CD14-positive monocyte (primary cell): ENCODE data around the gene TMEM151B. TPM values are rescaled to one million over a fixed set of nuclear protein-coding genes. Genes with fewer than 3 reads are reported as not detected.

Source experiments
- DNase-seq, 3 donors: peaks; one replicate each; pipeline ENCODE4 v3.0.0-alpha.2; 2011 to 2022
- H2AFZ ChIP-seq: 2 replicates; pipeline ENCODE4 v1.6.0; 2012; ENCODE audit warnings: mild to moderate bottlenecking, low read depth, low read length, inconsistent platforms; ENCODE audit not compliant: insufficient read depth, poor library complexity, severe bottlenecking
- H3K27ac ChIP-seq, 2 donors: 1 replicate in 1 of 2; 2 replicates in 1 of 2; pipeline ENCODE4 v1.5.1; 2012 to 2013; ENCODE audit warnings: low read length in 2 of 2, control low read depth in 1 of 2, inconsistent platforms in 1 of 2, low read depth in 1 of 2, mild to moderate bottlenecking in 1 of 2
- H3K27me3 ChIP-seq, 2 donors: one replicate each; pipeline versions ENCODE4 v1.6.0 to v1.6.1; 2011 to 2013; ENCODE audit warnings: low read length in 2 of 2; ENCODE audit not compliant: control insufficient read depth in 2 of 2, insufficient read depth in 2 of 2
- H3K36me3 ChIP-seq, 2 donors: replicated peaks in 1 of 2; 1 replicate in 1 of 2; 2 replicates in 1 of 2; pipeline versions ENCODE4 v1.5.1 to v1.6.1; 2012 to 2013; ENCODE audit warnings: low read length in 2 of 2, control low read depth in 1 of 2, inconsistent platforms in 1 of 2, mild to moderate bottlenecking in 1 of 2; ENCODE audit not compliant: insufficient read depth in 2 of 2, control insufficient read depth in 1 of 2
- H3K4me1 ChIP-seq, 2 donors: 1 replicate in 1 of 2; 2 replicates in 1 of 2; pipeline versions ENCODE4 v1.5.1 to v1.6.1; 2012 to 2013; ENCODE audit warnings: low read length in 2 of 2, control low read depth in 1 of 2, inconsistent platforms in 1 of 2, mild to moderate bottlenecking in 1 of 2, moderate library complexity in 1 of 2; ENCODE audit not compliant: insufficient read depth in 2 of 2, control insufficient read depth in 1 of 2
- H3K4me2 ChIP-seq: replicated peaks from 2 replicates; pipeline ENCODE3; 2012; ENCODE audit warnings: low read length, moderate library complexity, mild to moderate bottlenecking; ENCODE audit not compliant: poor library complexity, severe bottlenecking; ENCODE audit errors: extremely low read depth
- H3K4me3 ChIP-seq, 3 experiments: fragments of 200-600 bp in 1 of 3; sonication (generic) in 1 of 3; replicated peaks in 1 of 3; 1 replicate in 2 of 3; 2 replicates in 1 of 3; pipeline ENCODE4 v1.5.1; 2011 to 2013; ENCODE audit warnings: low read length in 3 of 3, mild to moderate bottlenecking in 3 of 3, control low read depth in 2 of 3, low read depth in 2 of 3, inconsistent platforms in 1 of 3, moderate library complexity in 1 of 3
- H3K79me2 ChIP-seq: 2 replicates; pipeline ENCODE4 v1.6.0; 2012; ENCODE audit warnings: mild to moderate bottlenecking, control low read depth, inconsistent platforms, low read length, moderate library complexity; ENCODE audit not compliant: insufficient read depth
- H3K9ac ChIP-seq: 2 replicates; pipeline ENCODE4 v1.6.0; 2017; ENCODE audit warnings: low read length, mild to moderate bottlenecking; ENCODE audit not compliant: insufficient read depth, poor library complexity, severe bottlenecking
- H3K9me3 ChIP-seq, 2 donors: replicated peaks in 1 of 2; 1 replicate in 1 of 2; 2 replicates in 1 of 2; pipeline versions ENCODE4 v1.5.1 to v1.6.1; 2012 to 2013; ENCODE audit warnings: low read length in 2 of 2, control low read depth in 1 of 2; ENCODE audit not compliant: control insufficient read depth in 1 of 2, insufficient read depth in 1 of 2
- H4K20me1 ChIP-seq: 2 replicates; pipeline ENCODE4 v1.6.0; 2012; ENCODE audit warnings: mild to moderate bottlenecking, low read length, control low read depth, moderate library complexity; ENCODE audit not compliant: insufficient read depth
- H3K27ac Mint-ChIP-seq, 7 donors: one replicate each; pipeline ENCODE4 v1.8.0; 2020; ENCODE audit warnings: mild to moderate bottlenecking in 7 of 7, mixed read lengths in 7 of 7, moderate library complexity in 6 of 7, inconsistent platforms in 2 of 7
- H3K27me3 Mint-ChIP-seq, 3 donors: one replicate each; pipeline ENCODE4 v1.8.0; 2021 to 2022; ENCODE audit warnings: low read depth in 3 of 3, mild to moderate bottlenecking in 3 of 3, mixed read lengths in 3 of 3, moderate library complexity in 3 of 3, inconsistent platforms in 1 of 3
- H3K36me3 Mint-ChIP-seq, 2 donors: one replicate each; pipeline ENCODE4 v1.8.0; 2020; ENCODE audit warnings: mixed read lengths in 2 of 2, inconsistent platforms in 1 of 2, mild to moderate bottlenecking in 1 of 2
- H3K4me1 Mint-ChIP-seq: one replicate; pipeline ENCODE4 v1.8.0; 2020; ENCODE audit warnings: mild to moderate bottlenecking, mixed read lengths
- H3K4me3 Mint-ChIP-seq, 2 donors: one replicate each; pipeline ENCODE4 v1.8.0; 2020; ENCODE audit warnings: mild to moderate bottlenecking in 2 of 2, mixed read lengths in 2 of 2, moderate library complexity in 1 of 2
- H3K9me3 Mint-ChIP-seq, 7 donors: one replicate each; pipeline ENCODE4 v1.8.0; 2020 to 2022; ENCODE audit warnings: mixed read lengths in 7 of 7, mild to moderate bottlenecking in 6 of 7, moderate library complexity in 6 of 7, inconsistent platforms in 2 of 7
- CTCF ChIP-seq: fragments of 200-600 bp; IDR thresholded peaks from one replicate; pipeline ENCODE4 v1.8.0; 2022; ENCODE audit warnings: antibody characterized with exemption, mild to moderate bottlenecking
- WGBS: methylation state at CpG from one replicate; pipeline ENCODE4 v1.1.5; 2013; ENCODE audit warnings: missing lambda C conversion rate; ENCODE audit not compliant: insufficient coverage; 5-methylcytosine and 5-hydroxymethylcytosine counted together
- intact Hi-C, 2 donors: fragments of 100-400 bp; cut with micrococcal nuclease; formaldehyde crosslinking; loops; one replicate each; pipeline versions ENCODE4 v1.15.0 to v1.15.1; 2023
- polyA plus RNA-seq, 3 donors: library from polyadenylated mRNA; depleted of rRNA in 1 of 3; unstranded in 2 of 3; stranded (reverse) in 1 of 3; fragments of 300-500 nt in 2 of 3; fragments of >200 nt in 1 of 3; fragmentation: Illumina TruSeq in 2 of 3; gene quantifications; 1 replicate in 2 of 3; 2 replicates in 1 of 3; pipeline ENCODE4 v1.2.3, GENCODE V29; 2012 to 2021

The TMEM151B gene
- polyA plus RNA-seq, 3 donors = not detected

- H3K36me3 ChIP-seq = peaks cover 33 to 41% of the 10 kb centered on the region in 2 donors
- peak overlapping the region; percentile 94 to 97 (median 96) for H3K27ac Mint-ChIP-seq
- H3K9me3 Mint-ChIP-seq = peaks cover 0 to 2% (median 0%) of the 10 kb centered on the region in 7 donors
- H3K27ac ChIP-seq = peak overlapping the region; percentile 90 to 93
- peaks cover 42% of the 10 kb centered on the region for H3K79me2 ChIP-seq
- DNase-seq = peak; percentile 76 to 92 (median 83)
- peak overlapping the region; percentile 96 to 98 for H3K4me3 Mint-ChIP-seq
- peaks cover 19 to 36% of the 10 kb centered on the region in 2 donors for H3K4me1 ChIP-seq
- H3K4me3 ChIP-seq = peak overlapping the region; percentile 69 to 100 (median 99)
- peak overlapping the region; percentile 95 for H3K4me2 ChIP-seq
- under 1% methylated on average over 33 of the region's 52 CpGs for WGBS
- peak overlapping the region; percentile 87 for H3K9ac ChIP-seq
- no peak for TF ChIP-seq CTCF
- H4K20me1 ChIP-seq = peaks cover 54% of the 10 kb centered on the region
- no peaks in the 10 kb centered on the region for H3K9me3 ChIP-seq
- peak overlapping the region; percentile 52 for H2AFZ ChIP-seq
- H3K27me3 Mint-ChIP-seq = peaks cover 0 to 7% (median 0%) of the 10 kb centered on the region in 3 donors
- no peaks in the 10 kb centered on the region for H3K27me3 ChIP-seq
- intact Hi-C loops = loop anchor here in 1 of 2 donors (5.0 kb wide), 1 partner anchor 620 kb away; the partner anchor contains the start of gene GTPBP2
- H3K36me3 Mint-ChIP-seq = peaks cover 42 to 43% of the 10 kb centered on the region in 2 donors
- H3K4me1 Mint-ChIP-seq = peaks cover 29% of the 10 kb centered on the region
Observed at GRCh38 chr6:44247338-44248302, 22.6 kb upstream of the TMEM151B start.

- no peak for DNase-seq
- Mint-ChIP-seq H3K27ac (peak overlapping the region in 5 of 7 donors; percentile 40 to 96 (median 94)), H3K4me1 (peaks cover 34% of the 10 kb centered on the region), H3K27me3 (peaks cover 0 to 7% (median 0%) of the 10 kb centered on the region in 3 donors), H3K36me3 (peaks cover 51 to 53% of the 10 kb centered on the region in 2 donors), H3K4me3 (peak overlapping the region; percentile 96 to 98), H3K9me3 (peaks cover 0 to 2% (median 0%) of the 10 kb centered on the region in 7 donors)
- Histone ChIP-seq H3K79me2 (peaks cover 42% of the 10 kb centered on the region), H3K4me1 (peaks cover 19 to 36% of the 10 kb centered on the region in 2 donors), H3K4me3 (peak overlapping the region in 2 of 3 experiments; percentile 69 to 100), H2AFZ (no peak overlapping the region), H3K36me3 (peaks cover 42 to 50% of the 10 kb centered on the region in 2 donors), H3K27ac (peak overlapping the region in 1 of 2 donors; percentile 90), H3K9ac (no peak overlapping the region), H3K4me2 (peak overlapping the region; percentile 95), H3K27me3 (no peaks in the 10 kb centered on the region), H4K20me1 (peaks cover 63% of the 10 kb centered on the region), H3K9me3 (no peaks in the 10 kb centered on the region)
- WGBS = no CpG with 5 or more reads among the region's 1 CpG
- TF ChIP-seq CTCF = no peak
- intact Hi-C loops = loop anchor here in 1 of 2 donors (5.0 kb wide), 1 partner anchor 621 kb away; the partner anchor contains the start of gene GTPBP2
Observed at GRCh38 chr6:44248579-44248978, 21.7 kb upstream of the TMEM151B start.
